ENCODE results near the gene BAX.

- TF ChIP-seq CTCF (IDR thresholded peaks at IDR 0.05) (no peak), POLR2A (IDR thresholded peaks at IDR 0.05) (no peak)
These were observed 27.8 kb upstream of the BAX start for GRCh38 chr19:48926909-48927308.

Measured in body of pancreas (tissue), 4 donors.